Natural killer cell treated with Interleukin-12 subunit alpha and Interleukin-12 subunit beta and Interleukin-15 and Interleukin-18, amount 100 ng/mL, for 72 hours (primary cell): ENCODE measurements around the gene SMIM27. TPM values are rescaled to one million over a fixed set of nuclear protein-coding genes. Genes with fewer than 3 reads are reported as not detected.
"Not testable (repeated sequence)": the region's sequence is repeated elsewhere in the genome, so short reads cannot be mapped to it uniquely, and the experiment has no call there.

Experiments used
- ATAC-seq, 2 donors: fragments of 150-1000 bp; cut with Tn5 transposase in 1 of 2; sonication (Bioruptor Pico), chemical (Tn5 transposase) in 1 of 2; 2 replicates each; pipeline ENCODE4 v1.10.0; 2021
- DNase-seq: peaks from one replicate; pipeline ENCODE4 v3.0.0; 2022; ENCODE audit warnings: low spot score
- H3K27ac Mint-ChIP-seq, 2 donors: 1 replicate in 1 of 2; 2 replicates in 1 of 2; pipeline ENCODE4 v1.8.0; 2022; ENCODE audit warnings: mixed read lengths in 2 of 2, mild to moderate bottlenecking in 1 of 2, moderate library complexity in 1 of 2
- H3K27me3 Mint-ChIP-seq, 2 donors: 1 replicate in 1 of 2; 2 replicates in 1 of 2; pipeline ENCODE4 v1.8.0; 2022; ENCODE audit warnings: mixed read lengths in 2 of 2
- H3K36me3 Mint-ChIP-seq: one replicate; pipeline ENCODE4 v1.8.0; 2022; ENCODE audit warnings: mixed read lengths
- H3K4me1 Mint-ChIP-seq, 2 donors: 1 replicate in 1 of 2; 2 replicates in 1 of 2; pipeline ENCODE4 v1.8.0; 2022; ENCODE audit warnings: low read depth in 2 of 2, mixed read lengths in 2 of 2, mild to moderate bottlenecking in 1 of 2
- H3K4me3 Mint-ChIP-seq: one replicate; pipeline ENCODE4 v1.8.0; 2022; ENCODE audit warnings: mixed read lengths
- H3K9me3 Mint-ChIP-seq: 2 replicates; pipeline ENCODE4 v1.8.0; 2022; ENCODE audit warnings: mixed read lengths
- total RNA-seq, 2 donors: library from RNA; stranded (reverse); gene quantifications; one replicate each; pipeline ENCODE4 v1.2.3, GENCODE V29; 2022

SMIM27 gene
- total RNA-seq, 2 donors from 2014 or later, result 6.4 to 9.1 TPM

DNA sequence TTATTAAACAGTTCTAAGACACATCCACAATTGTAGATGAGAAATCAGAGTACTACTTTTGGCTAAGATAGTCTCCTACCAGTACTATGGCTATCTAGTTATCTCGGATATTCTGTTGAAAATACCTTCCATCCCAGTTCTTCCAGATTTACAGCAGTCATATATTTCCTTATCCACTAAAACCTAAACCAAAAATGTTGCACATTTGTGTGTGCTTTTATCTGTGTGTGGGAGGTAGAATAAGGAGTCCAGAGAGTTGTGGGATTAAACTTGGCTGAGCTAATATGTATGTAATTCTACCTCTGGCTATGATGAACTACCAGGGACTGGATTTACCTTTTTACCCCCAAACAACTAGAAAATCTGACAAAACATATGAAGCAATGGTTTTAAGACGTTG lies 38.3 kb downstream of the SMIM27 start:
- H3K9me3 Mint-ChIP-seq, result no peaks in the 10 kb centered on the region
- H3K4me3 Mint-ChIP-seq, result no peak overlapping the region
- peaks cover 0 to 2% of the 10 kb centered on the region in 2 donors for H3K4me1 Mint-ChIP-seq
- DNase-seq, result no peak
- no peaks in the 10 kb centered on the region for H3K36me3 Mint-ChIP-seq
- H3K27ac Mint-ChIP-seq, result no peak overlapping the region
- no peak for ATAC-seq
- H3K27me3 Mint-ChIP-seq, result peaks cover 26 to 29% of the 10 kb centered on the region in 2 donors

DNA sequence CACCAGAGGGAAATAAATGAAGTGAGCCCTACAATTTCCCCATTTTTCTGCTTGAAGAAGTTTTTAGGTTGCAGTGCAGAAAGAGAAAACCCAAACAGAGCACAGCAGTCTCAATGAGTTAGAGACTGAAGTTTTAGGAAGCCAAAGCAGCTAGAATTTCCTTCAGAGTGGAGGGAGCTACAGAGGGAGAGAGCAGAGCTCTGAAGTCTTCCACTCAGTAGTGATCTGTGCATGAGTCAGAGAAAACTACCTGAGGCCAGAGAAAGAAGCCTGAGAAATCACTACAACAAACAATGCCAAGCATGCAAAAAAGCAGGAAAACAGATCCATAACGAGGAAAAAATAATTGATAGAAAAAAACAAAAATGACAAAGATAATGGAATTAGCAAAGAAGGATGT lies 38.8 kb downstream of the SMIM27 start:
- Mint-ChIP-seq H3K27me3 (peaks cover 22 to 29% of the 10 kb centered on the region in 2 donors), H3K27ac (no peak overlapping the region), H3K9me3 (no peaks in the 10 kb centered on the region), H3K4me3 (no peak overlapping the region), H3K4me1 (peaks cover 0 to 2% of the 10 kb centered on the region in 2 donors), H3K36me3 (no peaks in the 10 kb centered on the region)
- ATAC-seq (no peak), DNase-seq (no peak)

DNA sequence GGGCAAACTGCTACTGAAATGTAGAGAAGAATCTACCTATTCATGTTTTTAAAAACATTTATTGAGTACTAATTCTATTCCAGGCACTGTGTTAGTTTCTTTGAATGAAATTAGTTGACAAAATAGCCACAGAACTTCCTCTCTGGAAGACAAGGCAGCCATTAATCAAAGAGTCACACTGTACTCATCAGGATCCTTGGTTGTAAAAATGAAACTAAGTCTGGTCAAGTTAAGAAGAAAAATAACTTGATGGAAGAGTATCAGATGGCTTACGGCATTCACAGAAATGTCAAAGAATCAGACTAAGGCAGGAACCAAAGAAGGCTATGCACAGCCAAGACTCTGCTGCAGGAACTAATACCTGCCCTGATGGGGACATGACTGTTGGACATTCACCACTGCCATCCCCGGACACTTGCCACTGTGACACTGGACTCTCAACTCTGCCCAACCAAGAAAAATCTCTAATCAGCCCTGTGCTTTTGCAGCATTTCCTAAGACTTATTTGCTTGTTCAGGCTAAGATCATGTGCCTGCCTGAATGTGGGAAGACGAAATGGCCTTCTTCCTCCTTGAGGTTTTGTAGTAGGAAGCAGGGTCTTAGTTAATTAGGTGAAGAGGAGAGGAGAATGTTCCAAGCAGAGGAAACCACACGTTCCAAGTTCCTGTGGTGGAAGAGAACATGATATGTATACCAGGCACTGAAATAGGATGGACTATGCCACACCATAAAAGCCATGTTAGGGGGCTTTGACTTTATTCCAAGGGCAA lies 44.2 kb downstream of the SMIM27 start:
- Mint-ChIP-seq H3K4me3 (no peak overlapping the region), H3K27ac (no peak overlapping the region), H3K36me3 (no peaks in the 10 kb centered on the region), H3K27me3 (peaks cover 24 to 43% of the 10 kb centered on the region in 2 donors), H3K9me3 (peaks cover 7% of the 10 kb centered on the region), H3K4me1 (no peaks in the 10 kb centered on the region)
- ATAC-seq (no peak), DNase-seq (no peak)

DNA sequence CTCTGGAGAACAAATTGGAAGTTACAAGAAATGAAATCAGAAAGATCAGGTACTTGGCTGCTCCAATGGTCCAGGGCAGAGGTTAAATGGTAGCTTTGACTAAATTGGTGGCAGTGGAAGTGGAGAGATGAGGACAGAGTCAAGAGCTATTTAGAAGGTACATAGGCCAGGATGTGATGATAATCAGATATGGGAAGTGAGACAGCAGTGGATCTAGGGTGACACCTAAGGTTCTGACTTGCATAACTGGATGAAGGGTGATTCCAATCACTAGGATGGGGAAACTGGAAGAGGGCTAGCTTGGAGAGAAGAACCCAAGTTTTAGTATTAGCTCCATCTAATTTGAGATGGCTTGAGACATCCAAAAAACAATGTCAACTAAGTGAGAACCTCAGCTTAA lies 44.8 kb downstream of the SMIM27 start:
- Mint-ChIP-seq H3K27ac (no peak overlapping the region), H3K36me3 (no peaks in the 10 kb centered on the region), H3K4me1 (no peaks in the 10 kb centered on the region), H3K27me3 (peaks cover 24 to 43% of the 10 kb centered on the region in 2 donors), H3K9me3 (peaks cover 7% of the 10 kb centered on the region), H3K4me3 (no peak overlapping the region)
- ATAC-seq, result no peak
- DNase-seq, result no peak

DNA sequence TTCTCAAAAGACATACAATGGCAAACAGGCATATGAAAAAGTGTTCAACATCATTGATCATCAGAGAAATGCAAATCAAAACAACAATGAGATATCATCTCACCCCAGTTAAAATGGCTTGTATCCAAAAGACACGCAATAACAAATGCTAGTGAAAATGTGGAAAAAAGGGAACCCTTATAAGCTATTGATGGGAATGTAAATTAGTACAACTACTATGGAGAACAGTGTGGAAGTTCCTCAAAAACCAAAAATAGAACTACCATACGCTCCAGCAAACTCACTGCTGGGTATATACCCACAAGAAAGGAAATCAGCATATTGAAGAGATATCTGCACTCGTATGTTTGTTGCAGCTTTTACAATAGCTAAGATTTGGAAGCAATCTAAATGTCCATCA lies 46.9 kb downstream of the SMIM27 start:
- peaks cover 31 to 48% of the 10 kb centered on the region in 2 donors for H3K27me3 Mint-ChIP-seq
- not testable (repeated sequence) for DNase-seq, H3K27ac Mint-ChIP-seq, ATAC-seq, H3K36me3 Mint-ChIP-seq, H3K4me3 Mint-ChIP-seq, H3K9me3 Mint-ChIP-seq, H3K4me1 Mint-ChIP-seq

Other genes starting within 250 kb of the SMIM27 start
- 10 to 100 TPM; 10.9 to 12.1 TPM for gene ACO1, start 167.7 kb upstream of the SMIM27 start, total RNA-seq
- 1 to 10 TPM; 7.9 to 9.2 TPM for gene RIGI, start 26.1 kb upstream of the SMIM27 start, total RNA-seq
- gene TOPORS, start 259 bp downstream of the SMIM27 start, total RNA-seq, result 10 to 100 TPM; 11.3 to 12.1 TPM
- gene NDUFB6, start 20.8 kb downstream of the SMIM27 start, total RNA-seq, result 10 to 100 TPM; 28.9 to 33.8 TPM
- gene TAF1L, start 83.3 kb downstream of the SMIM27 start, total RNA-seq, result not detected
- gene TMEM215, start 231.2 kb downstream of the SMIM27 start, total RNA-seq, result not detected